ENCODE results near the gene PGAM2. TPM values are rescaled to one million over a fixed set of nuclear protein-coding genes. Genes with fewer than 3 reads are reported as not detected.

The PGAM2 gene
- total and polyA plus RNA-seq, 2 of the 13 experiments (the other 11 are each of a cell fraction or from before 2014, with no cell fraction given) = 0.22 TPM; not detected in 1

GRCh38 chr7:44044315-44045225 lies 20.8 kb downstream of the PGAM2 start, which contains the start of gene DBNL (continued):
- TF ChIP-seq HNF4G (IDR thresholded peaks at IDR 0.05; ENCODE audit: borderline replicate concordance, low read depth, low read length) (no peak), HNF4G (CRISPR knock-in tag; IDR thresholded peaks at IDR 0.05; ENCODE audit: borderline replicate concordance, low read depth) (no peak), CBX2 (IDR thresholded peaks at IDR 0.05; ENCODE audit: low read depth, low read length) (no peak), CBX2 (CRISPR knock-in tag; IDR thresholded peaks at IDR 0.05; ENCODE audit: low read depth) (no peak), LCORL (IDR thresholded peaks at IDR 0.05) (no peak), LCORL (CRISPR knock-in tag; IDR thresholded peaks at IDR 0.05) (no peak), ZHX1 (CRISPR knock-in tag; IDR thresholded peaks at IDR 0.05; ENCODE audit: low read depth) (no peak), ZFP91 (CRISPR knock-in tag; IDR thresholded peaks at IDR 0.05; ENCODE audit: borderline replicate concordance) (peak; percentile 86), ZNF687 (CRISPR knock-in tag; IDR thresholded peaks at IDR 0.05) (peak; percentile 98), ZNF562 (CRISPR knock-in tag; IDR thresholded peaks at IDR 0.05; ENCODE audit: borderline replicate concordance) (no peak)

Data from HepG2 (cell line).